Measurements from ENCODE around the gene PITPNB. TPM values are rescaled to one million over a fixed set of nuclear protein-coding genes. Genes with fewer than 3 reads are reported as not detected.

The PITPNB gene
- total RNA-seq, 1 experiment from 2014 or later: 82.6 TPM

GRCh38 chr22:27883656-27884350 lies 35.3 kb downstream of the PITPNB start:
- Histone ChIP-seq H2AFZ (ENCODE audit: low read depth, low read length, poor library complexity, severe bottlenecking) (no peak overlapping the region), H3K9me2 (ENCODE audit: insufficient read depth) (no peaks in the 10 kb centered on the region), H4K20me1 (ENCODE audit: insufficient read depth) (peaks cover 32% of the 10 kb centered on the region; the same call in 1 of the 2 replicates), H3K9me3 (ENCODE audit: control insufficient read depth in 1 of 2, insufficient read depth in 1 of 2, low read depth in 1 of 2, low read length in 2 of 2) (no peaks in the 10 kb centered on the region), H3K4me3 (replicated peaks in 1 of 2; ENCODE audit: low read depth in 1 of 2, low read length in 2 of 2) (no peak overlapping the region), H3K36me3 (ENCODE audit: control insufficient read depth in 1 of 2, insufficient read depth in 2 of 2, low read length in 2 of 2) (peaks cover 29% of the 10 kb centered on the region in 2 experiments), H3K9ac (ENCODE audit: low read length) (no peak overlapping the region), H3K4me1 (ENCODE audit: control insufficient read depth in 1 of 2, insufficient read depth in 2 of 2, low read length in 2 of 2) (no peaks in the 10 kb centered on the region; a peak in 1 of 4 replicates), H3K27me3 (ENCODE audit: insufficient read depth, low read length) (no peaks in the 10 kb centered on the region), H3K4me2 (ENCODE audit: low read length) (no peak overlapping the region), H3K79me2 (ENCODE audit: insufficient read depth, low read length) (peaks cover 73% of the 10 kb centered on the region), H3K27ac (ENCODE audit: low read depth, low read length) (no peak overlapping the region)
- RAD21 ChIA-PET (ENCODE audit: low non-redundant PET in 1 of 2, low total read pairs in 2 of 2, uncharacterized antibody in 2 of 2, unreplicated experiment in 2 of 2): no interaction called here
- BruUV-seq (replicated peaks): no TSS peak
- POLR2A ChIA-PET: no interaction called here
- CTCF ChIA-PET: interaction anchor here (0.9 to 1.3 kb wide), 2 partner anchors 13 to 20 kb away, joined by 3 to 4 read pairs; no protein-coding TSS in a partner anchor
- DNase-seq (ENCODE audit: low read depth, low spot score) (no peak), ATAC-seq (no peak)
- TF ChIP-seq EGR1 (IDR thresholded peaks at IDR 0.05; ENCODE audit: low read depth) (no peak), EZH2 (IDR thresholded peaks at IDR 0.05) (no peak), EZH2phosphoT487 (IDR thresholded peaks at IDR 0.05; ENCODE audit: borderline replicate concordance) (no peak), SP1 (IDR thresholded peaks at IDR 0.05; ENCODE audit: low read depth) (no peak), CBX3 (IDR thresholded peaks at IDR 0.05; ENCODE audit: low read depth) (no peak), JUND (IDR thresholded peaks at IDR 0.05) (no peak)
- intact Hi-C loops (cut with micrococcal nuclease): loop anchor here (10.0 kb wide), 1 partner anchor 711 kb away; no protein-coding TSS in a partner anchor

- DNase-seq (ENCODE audit: low read depth, low spot score) (no peak), ATAC-seq (no peak)
- no peak overlapping the region for H3K4me2 ChIP-seq (ENCODE audit: low read length)
- ChIA-PET POLR2A (no interaction called here), CTCF (interaction anchor here (0.9 to 2.8 kb wide), 3 partner anchors 12 to 126 kb away, joined by 3 to 15 read pairs (median 4); no protein-coding TSS in a partner anchor), RAD21 (ENCODE audit: low non-redundant PET in 1 of 2, low total read pairs in 2 of 2, uncharacterized antibody in 2 of 2, unreplicated experiment in 2 of 2) (no interaction called here)
- H3K9me3 ChIP-seq (ENCODE audit: control insufficient read depth in 1 of 2, insufficient read depth in 1 of 2, low read depth in 1 of 2, low read length in 2 of 2): no peaks in the 10 kb centered on the region
- no peaks in the 10 kb centered on the region for H3K9me2 ChIP-seq (ENCODE audit: insufficient read depth)
- H3K9ac ChIP-seq (ENCODE audit: low read length): no peak overlapping the region
- H2AFZ ChIP-seq (ENCODE audit: low read depth, low read length, poor library complexity, severe bottlenecking): no peak overlapping the region
- peaks cover 26 to 29% of the 10 kb centered on the region in 2 experiments for H3K36me3 ChIP-seq (ENCODE audit: control insufficient read depth in 1 of 2, insufficient read depth in 2 of 2, low read length in 2 of 2)
- no peak for TF ChIP-seq FOSL1 (IDR thresholded peaks at IDR 0.05; ENCODE audit: low read depth)
- TF ChIP-seq JUND (IDR thresholded peaks at IDR 0.05): no peak
- TF ChIP-seq ELF1 (IDR thresholded peaks at IDR 0.05; ENCODE audit: borderline replicate concordance, low read depth): no peak
- no TSS peak for BruUV-seq (replicated peaks)
- no peak overlapping the region for H3K4me3 ChIP-seq (replicated peaks in 1 of 2; ENCODE audit: low read depth in 1 of 2, low read length in 2 of 2)
- intact Hi-C loops (cut with micrococcal nuclease): loop anchor here (10.0 kb wide), 1 partner anchor 712 kb away; no protein-coding TSS in a partner anchor
- no peaks in the 10 kb centered on the region; a peak in 1 of 4 replicates for H3K4me1 ChIP-seq (ENCODE audit: control insufficient read depth in 1 of 2, insufficient read depth in 2 of 2, low read length in 2 of 2)
- peaks cover 77% of the 10 kb centered on the region for H3K79me2 ChIP-seq (ENCODE audit: insufficient read depth, low read length)
- H3K27ac ChIP-seq (ENCODE audit: low read depth, low read length): no peak overlapping the region
- no peaks in the 10 kb centered on the region for H3K27me3 ChIP-seq (ENCODE audit: insufficient read depth, low read length)
- H4K20me1 ChIP-seq (ENCODE audit: insufficient read depth): peaks cover 34% of the 10 kb centered on the region; the same call in 1 of the 2 replicates
These were observed 36.4 kb downstream of the PITPNB start for GRCh38 chr22:27882507-27883290.

Data from HCT116 (cell line).